ENCODE measurements around the gene SLC5A4. TPM values are rescaled to one million over a fixed set of nuclear protein-coding genes. Genes with fewer than 3 reads are reported as not detected.

Gene SLC5A4
- total and polyA plus RNA-seq, 2 of the 4 experiments (the other 2 are of a cell fraction), result 0.10 to 0.18 TPM

DNA sequence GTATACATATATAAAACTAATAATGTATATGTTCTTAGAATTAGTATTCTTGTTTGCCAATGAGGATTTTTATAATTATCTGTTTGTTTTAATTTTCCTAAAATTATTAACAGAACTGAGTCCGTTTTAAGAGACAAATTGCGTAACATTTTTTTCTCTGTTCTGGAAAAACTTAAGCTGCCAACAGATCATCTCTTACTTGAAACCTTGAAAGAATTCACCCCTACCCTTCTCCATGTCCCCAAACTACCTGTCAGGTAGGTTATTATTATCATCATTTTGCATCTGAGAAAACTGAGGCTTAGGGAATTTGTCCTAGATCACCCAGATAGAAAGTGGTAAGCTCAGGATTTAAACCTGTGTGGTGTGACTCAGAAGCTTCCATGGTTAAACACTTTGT is 14.7 kb downstream of the SLC5A4 start:
- Histone ChIP-seq H3K4ac (ENCODE audit: low read depth, low read length) (no peak overlapping the region), H2AK5ac (ENCODE audit: low read depth, low read length) (no peak overlapping the region), H3K4me3 (ENCODE audit: insufficient read depth, low read depth, low read length) (no peak overlapping the region), H3K23ac (ENCODE audit: low read depth, low read length) (no peak overlapping the region), H3K4me2 (ENCODE audit: low read depth, low read length) (no peak overlapping the region), H3K9me3 (ENCODE audit: control insufficient read depth, insufficient read depth, low read length) (no peaks in the 10 kb centered on the region), H2BK5ac (ENCODE audit: low read depth, low read length, poor library complexity, severe bottlenecking) (no peak overlapping the region), H3K9ac (ENCODE audit: low read depth, low read length) (no peak overlapping the region), H4K20me1 (ENCODE audit: insufficient read depth, low read length) (no peaks in the 10 kb centered on the region), H3K18ac (ENCODE audit: low read depth, low read length) (no peak overlapping the region), H2AK9ac (replicated peaks; ENCODE audit: low read depth, low read length, poor library complexity) (no peak overlapping the region), H3K9me1 (ENCODE audit: insufficient read depth, low read length) (no peaks in the 10 kb centered on the region), H3K27me3 (ENCODE audit: control insufficient read depth, insufficient read depth, low read length) (no peaks in the 10 kb centered on the region), H4K8ac (ENCODE audit: low read depth in 2 of 2, low read length in 2 of 2) (no peak overlapping the region), H3K4me1 (ENCODE audit: control insufficient read depth, insufficient read depth, low read length) (no peaks in the 10 kb centered on the region), H2AFZ (replicated peaks; ENCODE audit: low read length, poor library complexity) (no peak overlapping the region), H2BK20ac (ENCODE audit: low read depth, low read length) (no peak overlapping the region), H2BK15ac (ENCODE audit: low read depth, low read length) (no peak overlapping the region), H4K91ac (ENCODE audit: insufficient read depth, low read depth, low read length) (no peak overlapping the region), H2BK120ac (ENCODE audit: low read depth, low read length) (no peak overlapping the region), H3K56ac (ENCODE audit: extremely low read depth, insufficient read depth, low read length) (no peak overlapping the region), H3K79me1 (ENCODE audit: low read depth in 1 of 2, low read length in 2 of 2) (no peaks in the 10 kb centered on the region), H3K27ac (ENCODE audit: insufficient read depth, low read length) (no peak overlapping the region), H3K36me3 (ENCODE audit: control insufficient read depth, insufficient read depth, low read length) (no peaks in the 10 kb centered on the region), H3K14ac (replicated peaks; ENCODE audit: low read depth, low read length) (no peak overlapping the region), H4K5ac (ENCODE audit: low read depth, low read length) (no peak overlapping the region)
- no peak for ATAC-seq (ENCODE audit: low read depth)
- dilution Hi-C loops (cut with HindIII; ENCODE audit: low sequenced_read_pairs, unreplicated experiment), result no loop called here
- WGBS, 2 experiments (ENCODE audit: extremely low coverage in 2 of 2, insufficient read length in 1 of 2), result no CpG with 5 or more reads among the region's 2 CpGs
- CTCF ChIA-PET, result no interaction called here
- intact Hi-C loops (cut with micrococcal nuclease), result no loop called here
- POLR2A ChIA-PET (ENCODE audit: unreplicated experiment), result no interaction called here
- DNase-seq, result no peak
- TF ChIP-seq MXI1 (IDR thresholded peaks at IDR 0.05; ENCODE audit: borderline replicate concordance, low read depth, low read length), result no peak
- peak; percentile 78 for TF ChIP-seq CEBPB (IDR thresholded peaks at IDR 0.05; ENCODE audit: low read depth, low read length)
- no TSS peak for BruUV-seq (replicated peaks)
- in situ Hi-C loops (cut with MboI; ENCODE audit: low sequenced_read_pairs), result loop anchor here (10.0 kb wide), 1 partner anchor 236 kb away; no protein-coding TSS in a partner anchor

Data from IMR-90 (cell line).